Measurements from ENCODE around the gene YWHAG. TPM values are rescaled to one million over a fixed set of nuclear protein-coding genes. Genes with fewer than 3 reads are reported as not detected.

YWHAG gene
- total RNA-seq, 1 experiment from 2014 or later = 192 TPM

DNA sequence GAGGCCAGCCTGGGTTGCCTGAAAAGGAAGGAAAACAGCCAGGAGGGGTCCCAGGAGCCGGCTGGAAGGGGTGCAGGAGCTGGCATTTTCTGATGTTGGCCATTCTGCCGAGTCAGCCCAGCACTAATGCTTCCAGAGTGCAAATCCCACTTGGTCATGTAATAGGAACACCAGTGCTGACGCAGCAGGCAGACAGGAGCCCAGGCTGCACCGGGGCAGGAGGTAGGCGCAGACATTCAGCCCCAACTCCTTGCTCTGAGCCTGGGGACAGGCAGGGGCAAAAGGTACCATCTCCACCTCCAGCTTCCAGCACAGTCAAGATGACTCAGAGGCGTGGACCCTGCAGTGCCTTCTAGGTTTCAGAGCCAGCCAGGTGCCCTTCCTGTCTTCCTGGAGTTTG is 10.2 kb upstream of the YWHAG start:
- ATAC-seq = no peak

DNA sequence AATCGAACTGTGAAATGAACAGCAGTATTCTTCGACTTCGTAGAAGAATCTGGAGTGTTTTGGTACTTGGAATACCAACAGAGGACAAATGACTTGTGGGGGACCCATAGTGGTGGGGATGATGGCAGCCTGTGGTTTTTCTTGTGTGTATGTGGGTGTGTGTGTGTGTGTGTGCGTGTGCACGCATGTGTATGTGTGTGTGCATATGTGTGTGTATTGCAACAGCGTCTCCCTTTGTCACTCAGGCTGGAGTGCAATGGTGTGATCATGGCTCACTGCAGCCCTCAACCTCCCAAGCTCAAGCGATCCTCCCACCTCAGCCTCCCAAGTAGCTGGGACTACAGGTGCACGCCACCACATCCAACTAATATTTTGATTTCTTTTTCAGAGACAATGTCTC is 9.4 kb upstream of the YWHAG start:
- H3K9me3 Mint-ChIP-seq = no peaks in the 10 kb centered on the region
- ChIA-PET CTCF (no interaction called here), POLR2A (interaction anchor here (0.5 kb wide), 1 partner anchor 109 kb away, joined by 4 read pairs; no protein-coding TSS in a partner anchor)
- H3K36me3 Mint-ChIP-seq = no peaks in the 10 kb centered on the region
- H3K4me3 Mint-ChIP-seq = no peak overlapping the region
- DNase-seq (ENCODE audit: low spot score) = no peak
- no peak overlapping the region for H3K27ac Mint-ChIP-seq
- peaks cover 3% of the 10 kb centered on the region for H3K27me3 Mint-ChIP-seq (ENCODE audit: low read depth)
- ATAC-seq = no peak
- peaks cover 22% of the 10 kb centered on the region for H3K4me1 Mint-ChIP-seq
- TF ChIP-seq TCF7 (CRISPR knock-in tag; IDR thresholded peaks at IDR 0.05; ENCODE audit: low read depth) (no peak), NFE2L1 (CRISPR knock-in tag; IDR thresholded peaks at IDR 0.05) (no peak)
- TF ChIP-seq, protein P1, sequence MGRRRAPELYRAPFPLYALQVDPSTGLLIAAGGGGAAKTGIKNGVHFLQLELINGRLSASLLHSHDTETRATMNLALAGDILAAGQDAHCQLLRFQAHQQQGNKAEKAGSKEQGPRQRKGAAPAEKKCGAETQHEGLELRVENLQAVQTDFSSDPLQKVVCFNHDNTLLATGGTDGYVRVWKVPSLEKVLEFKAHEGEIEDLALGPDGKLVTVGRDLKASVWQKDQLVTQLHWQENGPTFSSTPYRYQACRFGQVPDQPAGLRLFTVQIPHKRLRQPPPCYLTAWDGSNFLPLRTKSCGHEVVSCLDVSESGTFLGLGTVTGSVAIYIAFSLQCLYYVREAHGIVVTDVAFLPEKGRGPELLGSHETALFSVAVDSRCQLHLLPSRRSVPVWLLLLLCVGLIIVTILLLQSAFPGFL (CRISPR knock-in tag; IDR thresholded peaks at IDR 0.05; ENCODE audit: borderline replicate concordance) = no peak
- TF ChIP-seq, protein P2, sequence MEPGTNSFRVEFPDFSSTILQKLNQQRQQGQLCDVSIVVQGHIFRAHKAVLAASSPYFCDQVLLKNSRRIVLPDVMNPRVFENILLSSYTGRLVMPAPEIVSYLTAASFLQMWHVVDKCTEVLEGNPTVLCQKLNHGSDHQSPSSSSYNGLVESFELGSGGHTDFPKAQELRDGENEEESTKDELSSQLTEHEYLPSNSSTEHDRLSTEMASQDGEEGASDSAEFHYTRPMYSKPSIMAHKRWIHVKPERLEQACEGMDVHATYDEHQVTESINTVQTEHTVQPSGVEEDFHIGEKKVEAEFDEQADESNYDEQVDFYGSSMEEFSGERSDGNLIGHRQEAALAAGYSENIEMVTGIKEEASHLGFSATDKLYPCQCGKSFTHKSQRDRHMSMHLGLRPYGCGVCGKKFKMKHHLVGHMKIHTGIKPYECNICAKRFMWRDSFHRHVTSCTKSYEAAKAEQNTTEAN (CRISPR knock-in tag; IDR thresholded peaks at IDR 0.05) = no peak

More for the DNA sequence above, 10.2 kb upstream of the YWHAG start:
- DNase-seq (ENCODE audit: low spot score) = no peak
- no peak overlapping the region for H3K27ac Mint-ChIP-seq
- no peaks in the 10 kb centered on the region for H3K36me3 Mint-ChIP-seq
- peaks cover 9% of the 10 kb centered on the region for H3K27me3 Mint-ChIP-seq (ENCODE audit: low read depth)
- ChIA-PET POLR2A (no interaction called here), CTCF (interaction anchor here (0.8 kb wide), 1 partner anchor 9 kb away, joined by 4 read pairs; no protein-coding TSS in a partner anchor)
- TF ChIP-seq NR1H2 (CRISPR knock-in tag; IDR thresholded peaks at IDR 0.05) = no peak
- no peak for TF ChIP-seq GABPB1 (CRISPR knock-in tag; IDR thresholded peaks at IDR 0.05)
- TF ChIP-seq, protein P3, sequence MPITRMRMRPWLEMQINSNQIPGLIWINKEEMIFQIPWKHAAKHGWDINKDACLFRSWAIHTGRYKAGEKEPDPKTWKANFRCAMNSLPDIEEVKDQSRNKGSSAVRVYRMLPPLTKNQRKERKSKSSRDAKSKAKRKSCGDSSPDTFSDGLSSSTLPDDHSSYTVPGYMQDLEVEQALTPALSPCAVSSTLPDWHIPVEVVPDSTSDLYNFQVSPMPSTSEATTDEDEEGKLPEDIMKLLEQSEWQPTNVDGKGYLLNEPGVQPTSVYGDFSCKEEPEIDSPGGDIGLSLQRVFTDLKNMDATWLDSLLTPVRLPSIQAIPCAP (CRISPR knock-in tag; IDR thresholded peaks at IDR 0.05) = no peak
- TF ChIP-seq, protein P1 (CRISPR knock-in tag; IDR thresholded peaks at IDR 0.05; ENCODE audit: borderline replicate concordance) = no peak
- TF ChIP-seq FOXK1 (CRISPR knock-in tag; IDR thresholded peaks at IDR 0.05) = no peak
- TF ChIP-seq ZNF396 (CRISPR knock-in tag; IDR thresholded peaks at IDR 0.05; ENCODE audit: borderline replicate concordance) = no peak
- TF ChIP-seq TCF7 (CRISPR knock-in tag; IDR thresholded peaks at IDR 0.05; ENCODE audit: low read depth) = no peak
- TF ChIP-seq, protein P4, sequence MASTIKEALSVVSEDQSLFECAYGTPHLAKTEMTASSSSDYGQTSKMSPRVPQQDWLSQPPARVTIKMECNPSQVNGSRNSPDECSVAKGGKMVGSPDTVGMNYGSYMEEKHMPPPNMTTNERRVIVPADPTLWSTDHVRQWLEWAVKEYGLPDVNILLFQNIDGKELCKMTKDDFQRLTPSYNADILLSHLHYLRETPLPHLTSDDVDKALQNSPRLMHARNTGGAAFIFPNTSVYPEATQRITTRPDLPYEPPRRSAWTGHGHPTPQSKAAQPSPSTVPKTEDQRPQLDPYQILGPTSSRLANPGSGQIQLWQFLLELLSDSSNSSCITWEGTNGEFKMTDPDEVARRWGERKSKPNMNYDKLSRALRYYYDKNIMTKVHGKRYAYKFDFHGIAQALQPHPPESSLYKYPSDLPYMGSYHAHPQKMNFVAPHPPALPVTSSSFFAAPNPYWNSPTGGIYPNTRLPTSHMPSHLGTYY (CRISPR knock-in tag; IDR thresholded peaks at IDR 0.05) = no peak
- no peak for TF ChIP-seq CREM (CRISPR knock-in tag; IDR thresholded peaks at IDR 0.05)
- TF ChIP-seq TEAD1 (CRISPR knock-in tag; IDR thresholded peaks at IDR 0.05) = no peak
- no peak for TF ChIP-seq NR3C1 (CRISPR knock-in tag; conservative IDR thresholded peaks at IDR 0.05; ENCODE audit: low read depth)
- TF ChIP-seq, protein P5, sequence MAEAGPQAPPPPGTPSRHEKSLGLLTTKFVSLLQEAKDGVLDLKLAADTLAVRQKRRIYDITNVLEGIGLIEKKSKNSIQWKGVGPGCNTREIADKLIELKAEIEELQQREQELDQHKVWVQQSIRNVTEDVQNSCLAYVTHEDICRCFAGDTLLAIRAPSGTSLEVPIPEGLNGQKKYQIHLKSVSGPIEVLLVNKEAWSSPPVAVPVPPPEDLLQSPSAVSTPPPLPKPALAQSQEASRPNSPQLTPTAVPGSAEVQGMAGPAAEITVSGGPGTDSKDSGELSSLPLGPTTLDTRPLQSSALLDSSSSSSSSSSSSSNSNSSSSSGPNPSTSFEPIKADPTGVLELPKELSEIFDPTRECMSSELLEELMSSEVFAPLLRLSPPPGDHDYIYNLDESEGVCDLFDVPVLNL (CRISPR knock-in tag; IDR thresholded peaks at IDR 0.05; ENCODE audit: borderline replicate concordance, low read depth) = no peak
- TF ChIP-seq, protein P6, sequence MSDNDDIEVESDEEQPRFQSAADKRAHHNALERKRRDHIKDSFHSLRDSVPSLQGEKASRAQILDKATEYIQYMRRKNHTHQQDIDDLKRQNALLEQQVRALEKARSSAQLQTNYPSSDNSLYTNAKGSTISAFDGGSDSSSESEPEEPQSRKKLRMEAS (CRISPR knock-in tag; IDR thresholded peaks at IDR 0.05) = no peak
- TF ChIP-seq, protein P7, sequence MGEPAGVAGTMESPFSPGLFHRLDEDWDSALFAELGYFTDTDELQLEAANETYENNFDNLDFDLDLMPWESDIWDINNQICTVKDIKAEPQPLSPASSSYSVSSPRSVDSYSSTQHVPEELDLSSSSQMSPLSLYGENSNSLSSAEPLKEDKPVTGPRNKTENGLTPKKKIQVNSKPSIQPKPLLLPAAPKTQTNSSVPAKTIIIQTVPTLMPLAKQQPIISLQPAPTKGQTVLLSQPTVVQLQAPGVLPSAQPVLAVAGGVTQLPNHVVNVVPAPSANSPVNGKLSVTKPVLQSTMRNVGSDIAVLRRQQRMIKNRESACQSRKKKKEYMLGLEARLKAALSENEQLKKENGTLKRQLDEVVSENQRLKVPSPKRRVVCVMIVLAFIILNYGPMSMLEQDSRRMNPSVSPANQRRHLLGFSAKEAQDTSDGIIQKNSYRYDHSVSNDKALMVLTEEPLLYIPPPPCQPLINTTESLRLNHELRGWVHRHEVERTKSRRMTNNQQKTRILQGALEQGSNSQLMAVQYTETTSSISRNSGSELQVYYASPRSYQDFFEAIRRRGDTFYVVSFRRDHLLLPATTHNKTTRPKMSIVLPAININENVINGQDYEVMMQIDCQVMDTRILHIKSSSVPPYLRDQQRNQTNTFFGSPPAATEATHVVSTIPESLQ (CRISPR knock-in tag; IDR thresholded peaks at IDR 0.05) = no peak
- TF ChIP-seq MYBL2 (CRISPR knock-in tag; IDR thresholded peaks at IDR 0.05) = no peak
- no peak for TF ChIP-seq HMGA2 (CRISPR knock-in tag; IDR thresholded peaks at IDR 0.05)
- peaks cover 22% of the 10 kb centered on the region for H3K4me1 Mint-ChIP-seq
- H3K9me3 Mint-ChIP-seq = no peaks in the 10 kb centered on the region
- H3K4me3 Mint-ChIP-seq = no peak overlapping the region
